Measurements from ENCODE around the gene SLC45A2. TPM values are rescaled to one million over a fixed set of nuclear protein-coding genes. Genes with fewer than 3 reads are reported as not detected.
"Not testable (repeated sequence)": the region's sequence is repeated elsewhere in the genome, so short reads cannot be mapped to it uniquely, and the experiment has no call there.

SLC45A2 gene
- total RNA-seq, 4 donors from 2014 or later = 0.58 TPM; not detected in 3

DNA sequence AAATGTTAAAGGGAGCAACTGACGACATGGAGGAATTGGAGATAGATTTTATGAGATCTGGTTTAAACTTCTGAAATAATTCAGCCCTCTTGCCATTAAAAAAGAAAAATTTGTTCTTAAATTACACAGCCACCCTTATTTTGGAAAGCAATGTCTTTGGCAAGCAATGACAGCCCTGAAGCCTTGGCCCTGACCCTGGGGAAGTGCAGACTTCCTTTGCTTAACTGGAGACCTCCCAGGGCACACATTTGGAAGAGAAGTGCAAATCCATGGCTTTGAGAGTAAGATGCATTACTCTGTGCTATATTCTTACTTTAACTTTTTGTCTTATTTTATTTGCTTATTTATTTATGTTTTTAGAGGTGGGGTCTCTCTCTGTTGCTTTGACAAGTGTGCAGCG is 26.3 kb downstream of the SLC45A2 start:
- no peaks in the 10 kb centered on the region for H3K4me1 ChIP-seq
- H3K4me3 ChIP-seq = no peak overlapping the region
- no peaks in the 10 kb centered on the region for H3K36me3 ChIP-seq
- H3K27ac ChIP-seq = no peak overlapping the region
- H3K9me3 ChIP-seq = no peaks in the 10 kb centered on the region
- no peak for DNase-seq
- no peak for TF ChIP-seq POLR2A (IDR thresholded peaks at IDR 0.05)
- TF ChIP-seq, protein P1, sequence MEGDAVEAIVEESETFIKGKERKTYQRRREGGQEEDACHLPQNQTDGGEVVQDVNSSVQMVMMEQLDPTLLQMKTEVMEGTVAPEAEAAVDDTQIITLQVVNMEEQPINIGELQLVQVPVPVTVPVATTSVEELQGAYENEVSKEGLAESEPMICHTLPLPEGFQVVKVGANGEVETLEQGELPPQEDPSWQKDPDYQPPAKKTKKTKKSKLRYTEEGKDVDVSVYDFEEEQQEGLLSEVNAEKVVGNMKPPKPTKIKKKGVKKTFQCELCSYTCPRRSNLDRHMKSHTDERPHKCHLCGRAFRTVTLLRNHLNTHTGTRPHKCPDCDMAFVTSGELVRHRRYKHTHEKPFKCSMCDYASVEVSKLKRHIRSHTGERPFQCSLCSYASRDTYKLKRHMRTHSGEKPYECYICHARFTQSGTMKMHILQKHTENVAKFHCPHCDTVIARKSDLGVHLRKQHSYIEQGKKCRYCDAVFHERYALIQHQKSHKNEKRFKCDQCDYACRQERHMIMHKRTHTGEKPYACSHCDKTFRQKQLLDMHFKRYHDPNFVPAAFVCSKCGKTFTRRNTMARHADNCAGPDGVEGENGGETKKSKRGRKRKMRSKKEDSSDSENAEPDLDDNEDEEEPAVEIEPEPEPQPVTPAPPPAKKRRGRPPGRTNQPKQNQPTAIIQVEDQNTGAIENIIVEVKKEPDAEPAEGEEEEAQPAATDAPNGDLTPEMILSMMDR (IDR thresholded peaks at IDR 0.05) = no peak
- no peaks in the 10 kb centered on the region for H3K27me3 ChIP-seq
- intact Hi-C loops (cut with DNase I; ENCODE audit: low total_unique reads) = no loop called here

DNA sequence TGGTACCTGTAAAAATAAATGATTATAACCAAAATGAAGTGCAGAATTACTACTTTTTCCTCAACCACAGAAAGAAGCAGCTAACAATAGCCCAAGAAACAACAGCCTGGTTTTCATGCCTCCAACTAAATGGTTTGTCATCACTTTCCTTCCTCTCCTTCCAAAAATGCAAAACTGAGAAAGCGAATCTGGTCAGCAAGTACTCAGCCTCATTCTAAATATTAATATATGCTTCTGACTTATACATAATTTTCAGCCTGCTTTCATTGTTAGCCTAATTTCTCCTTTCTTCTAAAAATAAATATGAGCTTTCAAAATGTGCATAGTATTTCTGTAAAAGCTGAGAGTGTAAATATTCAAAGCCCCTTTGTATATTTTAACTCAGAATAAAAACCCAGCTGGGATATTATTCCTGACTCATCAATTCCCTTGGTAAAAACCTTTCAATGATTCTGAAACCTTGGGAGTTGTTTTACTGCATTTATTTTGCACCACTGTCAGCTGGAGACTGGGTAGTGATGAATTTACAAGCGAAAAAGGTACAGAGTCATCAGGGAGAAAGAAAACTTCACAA is 26.8 kb downstream of the SLC45A2 start:
- no peaks in the 10 kb centered on the region for H3K27me3 ChIP-seq
- no peaks in the 10 kb centered on the region for H3K9me3 ChIP-seq
- no peak for DNase-seq
- intact Hi-C loops (cut with DNase I; ENCODE audit: low total_unique reads) = no loop called here
- H3K4me3 ChIP-seq = no peak overlapping the region
- no peak overlapping the region for H3K27ac ChIP-seq
- H3K4me1 ChIP-seq = no peaks in the 10 kb centered on the region
- TF ChIP-seq POLR2A (IDR thresholded peaks at IDR 0.05) = no peak
- TF ChIP-seq, protein P1 (IDR thresholded peaks at IDR 0.05) = no peak
- no peaks in the 10 kb centered on the region for H3K36me3 ChIP-seq

DNA sequence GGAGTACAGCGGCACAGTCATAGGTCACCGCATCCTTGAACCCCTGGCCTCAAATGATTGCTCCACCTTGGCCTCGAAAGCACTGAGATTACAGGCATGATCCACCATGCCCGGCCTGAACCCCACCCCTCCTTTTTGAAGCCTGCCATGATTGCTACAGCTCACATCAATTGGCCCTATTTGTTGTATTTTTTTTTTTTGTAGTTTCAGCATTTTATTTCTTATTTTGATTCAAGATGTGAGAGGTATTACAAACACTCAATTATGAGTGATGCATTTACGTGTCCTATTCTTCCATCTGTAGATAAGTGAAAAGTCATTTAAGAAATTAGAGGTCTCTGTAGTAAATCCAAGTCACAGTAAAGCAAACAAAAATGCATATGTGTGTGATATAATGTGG is 32.3 kb downstream of the SLC45A2 start:
- H3K36me3 ChIP-seq; H3K4me3 ChIP-seq; H3K27ac ChIP-seq; DNase-seq; H3K27me3 ChIP-seq; H3K4me1 ChIP-seq; intact Hi-C loops (cut with DNase I; ENCODE audit: low total_unique reads); H3K9me3 ChIP-seq: not testable (repeated sequence)

DNA sequence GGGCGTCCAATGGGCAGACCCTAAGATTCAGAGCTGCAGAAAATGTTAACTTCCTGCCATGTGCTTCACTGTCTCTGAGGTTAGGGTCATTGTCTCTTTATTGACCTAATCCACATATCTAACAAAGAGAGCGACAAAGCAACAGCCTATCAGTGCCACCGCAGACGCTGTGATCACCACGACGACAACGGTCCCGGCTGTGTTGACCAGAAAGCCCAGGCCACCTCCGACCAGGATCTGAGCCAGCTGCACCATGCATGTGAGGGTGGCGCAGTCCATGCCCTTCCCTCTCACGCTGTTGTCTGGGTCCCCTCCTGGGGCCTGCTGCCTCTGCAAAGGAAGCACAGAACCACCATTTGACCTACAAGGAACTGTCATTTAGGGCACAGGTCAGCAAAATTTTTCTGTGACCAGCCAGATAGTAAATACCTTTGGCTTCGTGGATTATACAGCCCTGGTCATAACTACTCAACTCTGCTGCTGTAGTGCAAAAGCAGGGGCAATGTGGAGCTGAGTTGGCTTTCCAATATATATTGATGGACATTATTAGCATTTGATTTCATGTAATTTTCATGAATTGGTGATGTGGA is 39.9 kb downstream of the SLC45A2 start:
- H3K36me3 ChIP-seq = no peaks in the 10 kb centered on the region
- intact Hi-C loops (cut with DNase I; ENCODE audit: low total_unique reads) = no loop called here
- H3K27ac ChIP-seq = no peak overlapping the region
- H3K4me1 ChIP-seq = no peaks in the 10 kb centered on the region
- no peaks in the 10 kb centered on the region for H3K9me3 ChIP-seq
- H3K27me3 ChIP-seq = no peaks in the 10 kb centered on the region
- no peak overlapping the region for H3K4me3 ChIP-seq
- TF ChIP-seq, protein P1 (IDR thresholded peaks at IDR 0.05) = no peak
- no peak for DNase-seq

DNA sequence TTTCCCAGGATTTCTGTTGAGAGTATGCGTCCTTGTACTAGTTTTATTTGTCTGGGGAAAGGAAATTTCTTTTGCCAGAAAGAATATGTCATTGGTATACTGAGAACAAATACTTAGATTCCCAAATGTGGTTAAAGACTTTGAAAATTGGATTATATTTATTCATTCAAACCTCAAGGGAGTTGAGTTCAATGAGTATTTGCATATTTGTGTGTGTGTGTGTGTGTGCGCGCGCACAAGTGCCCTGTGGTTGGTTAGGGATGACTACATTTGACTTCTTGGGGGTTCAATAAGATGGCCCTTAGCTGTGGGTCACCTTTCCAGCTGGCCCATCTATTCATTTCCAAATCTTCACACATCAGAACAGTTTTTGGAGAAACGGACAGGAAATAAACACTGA is 43.4 kb downstream of the SLC45A2 start:
- no peak for DNase-seq
- H3K4me1 ChIP-seq = peaks cover 0 to 7% of the 10 kb centered on the region in 2 donors
- no peaks in the 10 kb centered on the region for H3K9me3 ChIP-seq
- intact Hi-C loops (cut with DNase I; ENCODE audit: low total_unique reads) = no loop called here
- no peak overlapping the region for H3K4me3 ChIP-seq
- no peak overlapping the region for H3K27ac ChIP-seq
- peaks cover 8 to 18% of the 10 kb centered on the region in 2 donors for H3K27me3 ChIP-seq
- H3K36me3 ChIP-seq = no peaks in the 10 kb centered on the region
- TF ChIP-seq, protein P1 (IDR thresholded peaks at IDR 0.05) = no peak
- no peak for TF ChIP-seq POLR2A (IDR thresholded peaks at IDR 0.05)
